ENCODE measurements around the gene MAP3K15.

The MAP3K15 gene, protein sequence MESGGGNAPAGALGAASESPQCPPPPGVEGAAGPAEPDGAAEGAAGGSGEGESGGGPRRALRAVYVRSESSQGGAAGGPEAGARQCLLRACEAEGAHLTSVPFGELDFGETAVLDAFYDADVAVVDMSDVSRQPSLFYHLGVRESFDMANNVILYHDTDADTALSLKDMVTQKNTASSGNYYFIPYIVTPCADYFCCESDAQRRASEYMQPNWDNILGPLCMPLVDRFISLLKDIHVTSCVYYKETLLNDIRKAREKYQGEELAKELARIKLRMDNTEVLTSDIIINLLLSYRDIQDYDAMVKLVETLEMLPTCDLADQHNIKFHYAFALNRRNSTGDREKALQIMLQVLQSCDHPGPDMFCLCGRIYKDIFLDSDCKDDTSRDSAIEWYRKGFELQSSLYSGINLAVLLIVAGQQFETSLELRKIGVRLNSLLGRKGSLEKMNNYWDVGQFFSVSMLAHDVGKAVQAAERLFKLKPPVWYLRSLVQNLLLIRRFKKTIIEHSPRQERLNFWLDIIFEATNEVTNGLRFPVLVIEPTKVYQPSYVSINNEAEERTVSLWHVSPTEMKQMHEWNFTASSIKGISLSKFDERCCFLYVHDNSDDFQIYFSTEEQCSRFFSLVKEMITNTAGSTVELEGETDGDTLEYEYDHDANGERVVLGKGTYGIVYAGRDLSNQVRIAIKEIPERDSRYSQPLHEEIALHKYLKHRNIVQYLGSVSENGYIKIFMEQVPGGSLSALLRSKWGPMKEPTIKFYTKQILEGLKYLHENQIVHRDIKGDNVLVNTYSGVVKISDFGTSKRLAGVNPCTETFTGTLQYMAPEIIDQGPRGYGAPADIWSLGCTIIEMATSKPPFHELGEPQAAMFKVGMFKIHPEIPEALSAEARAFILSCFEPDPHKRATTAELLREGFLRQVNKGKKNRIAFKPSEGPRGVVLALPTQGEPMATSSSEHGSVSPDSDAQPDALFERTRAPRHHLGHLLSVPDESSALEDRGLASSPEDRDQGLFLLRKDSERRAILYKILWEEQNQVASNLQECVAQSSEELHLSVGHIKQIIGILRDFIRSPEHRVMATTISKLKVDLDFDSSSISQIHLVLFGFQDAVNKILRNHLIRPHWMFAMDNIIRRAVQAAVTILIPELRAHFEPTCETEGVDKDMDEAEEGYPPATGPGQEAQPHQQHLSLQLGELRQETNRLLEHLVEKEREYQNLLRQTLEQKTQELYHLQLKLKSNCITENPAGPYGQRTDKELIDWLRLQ (N-terminal part only)

DNA sequence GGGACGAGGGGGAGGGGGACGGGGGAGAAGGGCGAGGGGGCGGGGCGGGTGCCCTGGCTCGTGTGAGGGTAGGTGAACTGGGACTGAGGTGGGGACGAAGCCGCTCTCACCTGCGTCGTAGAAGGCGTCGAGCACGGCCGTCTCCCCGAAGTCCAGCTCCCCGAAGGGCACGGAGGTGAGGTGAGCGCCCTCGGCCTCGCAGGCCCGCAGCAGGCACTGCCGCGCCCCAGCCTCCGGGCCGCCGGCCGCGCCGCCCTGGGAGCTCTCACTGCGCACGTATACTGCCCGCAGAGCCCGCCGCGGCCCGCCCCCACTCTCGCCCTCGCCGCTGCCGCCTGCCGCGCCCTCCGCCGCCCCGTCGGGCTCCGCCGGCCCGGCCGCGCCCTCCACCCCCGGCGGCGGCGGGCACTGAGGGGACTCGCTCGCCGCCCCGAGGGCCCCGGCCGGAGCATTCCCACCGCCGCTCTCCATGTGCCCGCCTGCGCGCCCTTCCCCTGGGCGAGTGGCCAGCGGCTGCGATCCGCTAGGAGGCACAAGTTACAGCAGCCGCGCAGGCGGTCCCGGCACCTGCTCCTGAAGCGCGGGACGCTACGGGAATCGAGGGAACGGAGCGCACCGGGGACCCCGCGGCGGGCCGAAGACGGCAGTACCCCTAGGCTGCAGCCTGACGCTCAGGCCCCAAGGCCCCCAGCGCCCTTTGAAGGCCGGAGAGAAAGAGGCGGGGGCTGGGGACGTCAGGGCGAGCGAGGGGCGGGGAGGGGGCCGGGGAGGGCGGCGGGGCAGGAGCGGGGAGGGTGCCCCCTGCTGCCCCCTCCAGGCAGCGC lies at the start of gene MAP3K15:
TSS of gene MAP3K15 (minus strand) at position 718 of the 824 bp plus-strand sequence. CDS start at position 471, 247 bp downstream.
- DNase-seq (ENCODE audit: low read depth in 2 of 2) = no peak

DNA sequence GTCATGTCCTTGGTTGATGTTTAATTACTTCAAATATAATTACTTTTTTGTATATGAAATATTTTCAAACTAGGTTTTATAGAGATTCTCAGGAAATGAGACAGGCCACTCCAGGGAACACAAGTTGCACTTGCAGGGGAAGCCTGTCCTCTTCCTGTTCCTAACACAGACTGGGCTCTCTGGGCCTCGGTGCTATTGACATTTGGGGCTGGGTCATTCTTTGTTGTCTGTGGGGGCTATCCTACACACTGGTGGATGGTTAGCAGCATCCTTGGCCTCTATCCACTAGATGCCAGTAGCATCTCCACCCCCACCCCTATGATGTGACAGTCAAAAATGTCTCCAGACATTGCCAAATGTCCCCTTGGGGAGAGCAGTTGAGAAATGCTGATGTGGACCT lies 49.3 kb upstream of the MAP3K15 start:
- no peak for DNase-seq (ENCODE audit: low read depth in 2 of 2)

GRCh38 chrX:19563746-19564145 lies 48.4 kb upstream of the MAP3K15 start:
- DNase-seq (ENCODE audit: low read depth in 2 of 2) = no peak

- no peak for DNase-seq (ENCODE audit: low read depth in 2 of 2)
Measured at GRCh38 chrX:19563327-19563726, 48.0 kb upstream of the MAP3K15 start.

GRCh38 chrX:19560611-19561010 lies 45.3 kb upstream of the MAP3K15 start:
- DNase-seq (ENCODE audit: low read depth in 2 of 2) = no peak

DNA sequence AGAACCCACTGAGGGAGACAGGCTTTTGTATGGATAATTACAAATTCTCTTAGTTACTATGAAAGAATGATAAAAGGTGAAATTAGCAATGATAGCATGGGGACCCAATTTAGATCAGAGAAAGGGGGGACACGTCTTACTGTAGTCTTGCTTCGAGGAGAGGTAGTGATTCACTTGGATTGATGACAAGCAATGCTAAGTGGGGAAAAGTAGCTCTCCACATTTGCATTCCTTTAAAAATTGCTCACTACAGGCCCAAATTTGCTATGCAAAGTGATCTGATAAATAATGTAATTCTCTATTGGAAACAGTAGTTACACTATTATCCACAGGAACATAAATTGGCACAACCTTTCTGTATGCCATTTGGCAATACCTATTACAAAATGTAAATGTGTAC lies 42.5 kb upstream of the MAP3K15 start:
- no peak for DNase-seq (ENCODE audit: low read depth in 2 of 2)

DNA sequence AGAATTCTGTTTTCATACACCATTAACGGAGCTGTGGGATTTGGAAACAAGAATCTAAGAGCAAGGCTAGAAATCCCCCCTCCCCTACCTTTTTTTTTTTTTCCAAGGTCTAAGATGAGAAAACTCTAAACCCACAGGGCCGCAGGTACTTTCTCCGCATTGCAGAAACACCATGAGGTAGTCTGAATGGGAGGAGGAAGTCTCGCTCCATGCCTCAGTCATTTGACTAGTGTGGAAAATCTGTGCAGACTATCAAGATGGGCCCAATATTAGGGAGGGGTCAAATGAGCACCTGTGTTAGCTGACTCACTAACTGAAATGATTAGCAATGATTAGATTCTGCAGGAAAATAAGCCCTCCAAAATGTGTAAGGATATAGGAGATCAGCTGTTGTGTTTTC lies 40.9 kb upstream of the MAP3K15 start:
- no peak for DNase-seq (ENCODE audit: low read depth in 2 of 2)

DNA sequence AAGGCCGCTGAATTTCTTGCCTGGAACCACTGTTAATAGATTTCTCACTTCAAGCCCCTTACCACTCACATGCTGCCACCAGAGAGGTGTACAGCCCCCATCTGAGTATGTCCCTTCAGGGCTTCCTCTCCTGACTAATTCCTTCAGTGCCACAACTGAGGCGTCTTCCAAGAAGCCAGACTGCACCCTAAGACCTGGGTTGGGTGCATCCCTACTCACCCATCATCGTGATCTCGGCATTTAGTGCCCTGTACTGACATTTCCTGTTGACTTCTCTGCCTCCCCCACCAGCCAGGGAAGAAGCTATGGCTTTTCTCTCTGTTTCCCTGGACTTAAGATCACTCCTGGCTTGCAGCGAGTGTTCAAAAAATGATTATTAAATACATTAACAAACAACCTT lies 40.4 kb upstream of the MAP3K15 start:
- DNase-seq (ENCODE audit: low read depth in 2 of 2) = no peak

DNA sequence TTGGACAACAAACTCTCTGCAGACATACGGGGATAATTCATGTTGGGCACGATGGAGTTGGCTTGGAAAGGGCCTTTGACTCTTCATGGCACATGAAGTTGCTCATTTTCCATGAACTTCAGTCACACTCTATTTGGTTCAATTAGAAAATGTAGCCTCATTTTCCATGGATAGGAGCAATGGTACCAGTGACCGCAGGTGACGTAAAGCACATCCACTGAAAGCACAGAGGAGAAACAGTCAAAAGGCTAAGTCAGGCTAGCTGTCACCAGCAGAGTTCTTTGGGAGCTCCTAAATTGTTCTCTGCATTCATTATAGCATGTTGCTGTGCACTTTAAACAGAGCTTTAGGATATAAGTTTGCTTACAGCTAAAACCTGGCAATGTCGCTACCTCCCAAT lies 39.9 kb upstream of the MAP3K15 start:
- DNase-seq (ENCODE audit: low read depth in 2 of 2) = no peak

GRCh38 chrX:19554786-19555185 lies 39.5 kb upstream of the MAP3K15 start:
- peak; percentile 40 to 47 for DNase-seq (ENCODE audit: low read depth in 2 of 2)

DNA sequence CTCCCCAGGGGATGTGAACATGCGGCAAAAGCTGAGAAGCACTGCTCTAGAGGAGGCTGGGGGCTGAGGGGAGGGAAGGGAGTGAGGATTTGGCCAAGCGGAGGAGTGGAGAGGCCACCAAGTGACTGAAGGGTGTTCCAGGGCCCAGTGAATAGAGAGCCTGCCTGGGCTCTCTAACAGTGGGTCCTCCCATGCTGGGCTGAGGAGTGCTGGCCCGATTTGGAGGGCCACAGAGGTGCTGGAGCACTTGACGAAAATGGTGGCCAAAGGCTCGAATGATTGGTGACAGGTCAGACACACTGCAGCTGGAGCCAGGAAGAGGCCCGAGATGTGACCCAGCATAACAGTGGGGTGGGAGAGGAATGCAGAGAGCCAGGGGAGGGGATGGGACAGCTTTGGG lies 37.5 kb upstream of the MAP3K15 start:
- no peak for DNase-seq (ENCODE audit: low read depth in 2 of 2)

GRCh38 chrX:19549838-19550237 lies 34.5 kb upstream of the MAP3K15 start:
- DNase-seq (ENCODE audit: low read depth in 2 of 2) = no peak

GRCh38 chrX:19548934-19549333 lies 33.6 kb upstream of the MAP3K15 start:
- DNase-seq (ENCODE audit: low read depth in 2 of 2) = no peak

- no peak for DNase-seq (ENCODE audit: low read depth in 2 of 2)
Measured at GRCh38 chrX:19548279-19548678, 33.0 kb upstream of the MAP3K15 start.

- no peak for DNase-seq (ENCODE audit: low read depth in 2 of 2)
Measured at GRCh38 chrX:19545651-19546050, 30.3 kb upstream of the MAP3K15 start.

- DNase-seq (ENCODE audit: low read depth in 2 of 2) = no peak
Measured at GRCh38 chrX:19544693-19545305, 29.5 kb upstream of the MAP3K15 start.

DNA sequence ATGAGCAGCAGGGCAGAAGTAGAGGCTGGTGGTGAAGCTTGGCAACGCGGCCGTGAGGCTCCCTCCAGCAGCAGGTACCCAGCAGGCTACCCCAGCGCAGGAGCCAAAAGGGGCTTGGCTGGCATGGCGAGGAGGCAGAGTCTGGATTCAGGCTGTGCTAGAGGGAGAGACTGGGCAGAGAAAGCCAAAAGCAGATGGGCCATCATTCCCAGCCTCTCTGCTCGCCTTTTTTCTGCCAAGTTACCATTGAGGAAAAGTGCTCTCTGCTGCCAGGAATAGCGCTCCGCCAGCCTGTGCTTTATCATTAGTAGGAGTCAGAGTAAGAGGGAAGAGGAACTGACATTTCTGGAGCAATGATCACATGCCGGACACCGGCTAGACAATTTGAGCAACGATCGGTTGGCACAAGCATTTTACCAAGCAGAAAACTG lies 28.7 kb upstream of the MAP3K15 start:
- no peak for DNase-seq (ENCODE audit: low read depth in 2 of 2)

DNA sequence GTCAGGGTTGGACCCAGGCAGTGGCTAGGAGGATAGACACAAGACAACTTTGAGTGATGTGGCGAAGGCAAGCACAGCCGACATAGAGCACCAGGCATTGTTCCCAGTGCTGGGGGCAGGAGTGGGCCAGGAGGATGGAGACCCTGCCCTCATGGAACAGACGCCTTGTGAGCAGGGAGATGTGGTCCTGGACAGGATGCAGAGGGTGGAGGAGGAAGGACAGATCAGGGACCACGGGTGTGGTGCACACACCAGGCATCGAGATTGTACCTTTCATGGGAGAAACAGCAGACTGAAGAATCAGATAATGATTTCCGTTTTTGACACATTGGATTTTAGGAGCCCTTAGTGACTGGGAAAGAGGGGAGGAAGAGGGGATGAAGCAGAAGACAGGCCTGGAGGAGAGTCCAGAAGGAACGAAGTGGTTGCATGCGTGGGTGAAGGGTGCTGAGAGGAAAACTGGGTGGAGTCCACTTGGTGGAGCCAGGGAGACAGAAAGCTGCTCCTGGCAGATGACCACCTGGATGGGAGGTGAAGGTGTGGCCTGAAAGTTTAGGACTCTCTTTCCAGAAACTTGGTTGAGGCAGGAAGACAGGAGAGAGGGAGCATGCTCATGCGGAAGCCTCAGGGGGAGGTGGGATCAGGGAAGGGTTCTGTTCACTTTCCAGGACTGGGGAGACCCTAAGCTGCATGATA lies 27.9 kb upstream of the MAP3K15 start:
- no peak for DNase-seq (ENCODE audit: low read depth in 2 of 2)

GRCh38 chrX:19541931-19542330 lies 26.6 kb upstream of the MAP3K15 start:
- DNase-seq (ENCODE audit: low read depth in 2 of 2) = no peak

- DNase-seq (ENCODE audit: low read depth in 2 of 2) = no peak
Measured at GRCh38 chrX:19541196-19541595, 25.9 kb upstream of the MAP3K15 start.

All from fibroblast of skin of left biceps (primary cell).